Stimulated activated CD4-positive, alpha-beta T cell treated with anti-CD3 and anti-CD28 coated beads, Interleukin-12 subunit alpha, Interleukin-12 subunit beta, amount 100 ng/mL, for 24 hours (primary cell): ENCODE results near the gene TMC2.

Experiments
- DNase-seq, 2 experiments: peaks; one replicate each; pipeline ENCODE4 v3.0.0-alpha.2; 2020; ENCODE audit warnings: low read depth in 2 of 2

The TMC2 gene

DNA sequence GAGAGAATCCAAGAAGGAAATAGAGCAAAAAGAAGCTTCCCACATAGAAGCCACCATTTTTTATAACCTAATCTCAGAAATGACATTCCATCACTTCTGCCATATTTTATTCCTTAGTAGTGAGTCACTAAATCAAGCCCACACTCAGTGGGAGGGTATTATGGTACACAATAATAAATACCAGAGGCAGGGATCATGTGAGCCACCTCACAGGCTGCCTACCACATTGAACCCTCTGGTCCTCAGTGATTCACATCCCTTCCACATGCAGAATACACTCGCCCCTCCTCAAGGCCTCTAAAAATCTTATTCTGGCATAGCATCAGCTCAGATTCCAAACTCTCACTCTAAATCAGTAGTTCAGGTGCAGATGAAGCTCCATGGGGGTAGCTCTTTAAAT, 49.4 kb downstream of the TMC2 start:
- DNase-seq = no peak

DNA sequence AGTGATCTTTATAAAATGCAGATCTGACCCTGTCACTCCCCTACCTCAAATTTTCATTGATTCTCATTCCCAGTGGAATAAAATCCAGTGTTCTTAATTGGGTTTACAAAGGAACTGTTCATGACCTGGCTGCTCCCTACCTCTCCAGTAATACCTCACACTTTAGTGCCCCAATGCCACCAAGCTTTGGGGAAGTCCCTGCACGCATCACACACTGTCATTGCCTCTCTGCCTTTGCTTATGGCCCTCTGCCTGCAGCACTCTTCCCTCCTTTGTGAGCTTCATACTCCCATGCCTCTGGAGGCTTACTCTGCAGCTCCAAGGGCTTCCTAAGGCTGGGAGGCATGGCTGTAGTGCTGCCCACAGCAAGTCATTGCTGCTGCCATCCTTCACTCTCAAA, 57.4 kb downstream of the TMC2 start:
- no peak for DNase-seq

DNA sequence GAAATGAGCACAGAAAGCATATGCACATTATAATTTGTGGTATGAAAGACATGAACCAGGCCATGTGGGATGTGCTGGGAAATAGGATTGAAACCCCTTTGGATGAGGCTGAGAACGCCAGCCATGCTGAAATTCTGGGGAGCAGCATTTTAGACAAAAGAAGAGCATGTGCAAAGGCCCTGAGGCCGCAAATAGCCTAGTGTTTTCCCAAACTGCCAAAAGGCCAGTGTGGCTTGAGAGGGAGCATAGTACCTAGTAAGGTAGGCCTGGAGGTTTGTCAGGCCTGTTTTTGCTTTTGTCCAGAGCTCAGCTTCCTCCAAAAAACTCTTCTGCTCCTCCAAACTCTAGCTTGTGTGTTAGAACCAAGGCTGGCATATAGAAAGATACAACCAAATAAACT, 58.7 kb downstream of the TMC2 start:
- DNase-seq = no peak

GRCh38 chr20:2596673-2597279, 60.4 kb downstream of the TMC2 start:
- no peak for DNase-seq

DNA sequence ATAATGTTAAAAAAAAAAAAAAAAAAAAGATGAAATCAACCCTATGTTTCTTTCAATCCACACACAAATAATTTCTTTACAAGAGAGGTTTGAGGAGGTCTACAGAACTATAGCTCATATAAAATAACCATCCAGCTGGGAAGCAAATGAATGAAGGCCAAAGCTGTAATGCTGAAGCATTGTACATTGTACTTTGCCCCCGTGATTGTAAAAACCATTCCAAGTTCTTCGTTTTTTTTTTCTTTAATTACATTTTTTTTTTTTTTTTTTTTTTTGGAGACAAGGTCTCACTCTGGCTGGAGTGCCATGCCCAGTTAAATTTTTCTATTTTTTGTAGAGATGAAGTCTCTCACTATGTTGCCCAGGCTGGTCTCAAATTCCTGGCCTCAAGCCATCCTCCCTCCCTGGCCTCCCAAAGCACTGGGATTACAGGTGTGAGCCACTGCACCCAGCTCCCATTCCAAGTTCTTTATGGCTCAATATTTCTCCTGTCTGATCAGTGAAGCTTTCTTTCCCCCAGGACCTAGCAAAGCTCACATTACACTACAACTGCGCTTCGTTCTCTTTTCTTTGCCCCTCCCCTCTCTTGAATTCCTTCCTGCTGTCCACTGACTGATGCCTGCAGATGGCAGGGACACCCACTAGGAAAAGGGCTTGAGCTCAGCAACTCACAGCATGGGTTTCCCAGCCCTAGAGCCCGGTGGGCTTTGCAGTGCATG, 63.1 kb downstream of the TMC2 start:
- DNase-seq = no peak

DNA sequence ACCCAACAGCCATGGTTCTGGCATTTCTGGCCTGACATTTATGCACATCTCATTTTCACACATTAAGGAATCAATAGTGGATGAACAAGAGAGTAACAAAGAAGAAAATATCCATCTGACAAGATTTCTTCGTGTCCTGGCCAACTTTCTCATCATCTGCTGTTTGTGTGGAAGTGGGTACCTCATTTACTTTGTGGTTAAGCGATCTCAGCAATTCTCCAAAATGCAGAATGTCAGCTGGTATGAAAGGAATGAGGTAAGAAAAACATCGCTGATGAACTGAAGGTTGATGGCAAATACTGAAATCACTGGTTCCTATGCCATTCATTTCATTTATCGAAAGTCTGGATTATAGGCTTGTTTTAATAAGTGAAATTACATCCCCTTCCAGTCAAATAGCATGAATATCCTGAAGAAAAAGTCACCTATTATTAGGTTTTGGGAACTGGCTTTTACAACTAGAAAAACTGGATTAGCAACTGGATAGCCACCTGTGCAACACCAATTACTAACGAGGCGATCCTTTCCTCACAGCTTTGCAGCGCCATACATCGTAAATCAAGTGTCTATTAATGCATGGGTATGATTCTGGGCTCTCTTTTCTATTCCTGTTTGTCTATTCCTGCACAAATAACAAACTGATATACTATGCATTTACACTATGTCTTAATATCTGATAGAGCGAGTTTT, 65.8 kb downstream of the TMC2 start:
- no peak for DNase-seq

DNA sequence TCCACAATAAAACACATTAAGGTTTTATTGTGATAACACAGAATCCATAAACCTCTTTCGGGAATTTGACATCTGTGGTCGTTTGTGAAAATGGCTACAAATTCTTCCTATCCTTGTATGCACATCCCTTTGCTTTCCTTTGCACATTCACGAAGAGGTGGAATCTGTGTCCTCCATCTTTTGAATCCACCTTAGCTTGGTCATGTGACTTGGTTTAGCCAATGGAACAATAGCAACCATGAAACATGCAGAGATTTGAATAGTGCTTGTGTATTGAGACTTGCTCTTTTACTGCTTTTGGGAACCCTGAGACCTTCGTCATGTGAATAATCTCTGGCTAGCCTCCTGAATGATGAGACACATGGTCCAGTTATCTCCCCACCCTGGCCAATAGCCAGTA, 66.4 kb downstream of the TMC2 start:
- DNase-seq = no peak

DNA sequence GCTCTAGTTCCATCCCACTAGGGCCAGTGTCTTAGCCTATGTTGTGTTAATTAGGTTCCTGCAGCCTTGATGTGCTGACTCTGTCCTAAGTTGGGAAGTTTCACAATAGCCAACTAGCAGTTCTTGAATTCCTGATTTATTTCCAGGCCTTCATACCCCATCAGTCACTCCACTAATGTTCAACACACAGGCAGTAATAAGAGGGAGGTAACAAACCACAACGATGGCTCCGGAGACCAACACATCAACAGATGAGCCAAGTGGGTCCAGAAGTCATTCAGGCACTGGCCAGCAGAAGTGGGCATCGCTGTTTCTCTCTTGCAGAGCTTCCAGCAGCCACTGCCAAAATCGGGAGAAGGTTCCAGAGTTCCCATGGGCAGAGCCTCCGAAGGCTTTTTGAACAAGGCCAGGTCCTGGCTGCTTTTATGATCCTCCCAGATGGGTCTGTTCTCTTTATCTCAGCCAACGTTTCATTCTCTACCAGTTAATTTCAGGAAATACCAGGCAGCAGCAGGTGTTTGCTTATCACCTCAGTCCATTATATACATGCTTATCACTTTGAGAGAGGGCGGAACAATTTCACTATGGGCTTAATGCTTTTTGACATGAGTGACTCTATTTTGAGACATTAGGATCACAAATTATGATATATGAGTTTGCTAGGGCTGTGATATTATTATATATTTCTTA, 67.6 kb downstream of the TMC2 start:
- DNase-seq = no peak

- no peak for DNase-seq
These were observed 68.1 kb downstream of the TMC2 start for GRCh38 chr20:2604506-2604835.

- no peak for DNase-seq
These were observed 70.2 kb downstream of the TMC2 start for GRCh38 chr20:2606507-2607006.

- no peak for DNase-seq
These were observed 74.0 kb downstream of the TMC2 start for GRCh38 chr20:2610326-2610725.

GRCh38 chr20:2610941-2611720, 74.8 kb downstream of the TMC2 start:
- DNase-seq = no peak

GRCh38 chr20:2612073-2612472, 75.7 kb downstream of the TMC2 start:
- no peak for DNase-seq

GRCh38 chr20:2616634-2617033, 80.3 kb downstream of the TMC2 start:
- DNase-seq = no peak

- no peak for DNase-seq
These were observed 80.8 kb downstream of the TMC2 start for GRCh38 chr20:2617099-2617714.

DNA sequence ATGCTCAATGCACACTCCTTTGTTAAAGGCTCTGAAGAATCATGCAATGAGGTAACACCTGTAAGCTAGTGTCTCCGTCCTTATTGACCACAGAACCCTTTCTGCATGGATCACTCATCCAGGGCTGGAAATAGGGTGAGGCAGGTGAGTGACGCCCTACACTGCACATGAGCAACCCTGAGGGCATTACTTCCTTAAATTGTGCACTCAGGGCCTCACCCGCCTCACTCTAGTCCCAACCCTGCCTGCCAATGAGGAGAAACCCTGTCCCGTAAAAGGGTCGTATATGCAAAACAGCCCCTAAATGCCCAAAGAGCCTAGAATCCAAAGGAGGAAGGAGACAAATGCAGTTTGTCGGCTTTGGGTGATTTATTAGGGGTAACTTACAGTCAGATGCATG, 82.4 kb downstream of the TMC2 start:
- DNase-seq = no peak

GRCh38 chr20:2619337-2619736, 83.0 kb downstream of the TMC2 start:
- no peak for DNase-seq

- DNase-seq = no peak
These were observed 83.7 kb downstream of the TMC2 start for GRCh38 chr20:2619961-2620595.

DNA sequence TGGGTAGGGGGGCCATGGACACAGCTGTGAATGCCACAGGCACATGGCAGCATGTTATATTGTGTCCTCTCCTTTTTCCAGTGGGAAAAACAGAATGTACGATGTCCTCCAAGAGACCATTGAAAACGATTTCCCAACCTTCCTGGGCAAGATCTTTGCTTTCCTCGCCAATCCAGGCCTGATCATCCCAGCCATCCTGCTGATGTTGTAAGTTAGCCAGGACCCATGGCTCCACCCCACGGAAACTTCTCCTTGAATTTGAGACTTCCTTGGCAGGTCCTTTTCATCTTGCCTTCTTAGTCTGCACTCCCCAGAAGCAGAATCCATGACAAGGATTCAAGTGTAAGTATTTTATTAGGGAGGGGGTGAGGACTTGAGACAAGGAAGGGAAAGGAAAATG, 87.8 kb downstream of the TMC2 start:
- no peak for DNase-seq

GRCh38 chr20:2625062-2625461, 88.7 kb downstream of the TMC2 start:
- DNase-seq = no peak
